ENCODE results near the gene MBNL3. TPM values are rescaled to one million over a fixed set of nuclear protein-coding genes. Genes with fewer than 3 reads are reported as not detected.

Gene MBNL3, protein sequence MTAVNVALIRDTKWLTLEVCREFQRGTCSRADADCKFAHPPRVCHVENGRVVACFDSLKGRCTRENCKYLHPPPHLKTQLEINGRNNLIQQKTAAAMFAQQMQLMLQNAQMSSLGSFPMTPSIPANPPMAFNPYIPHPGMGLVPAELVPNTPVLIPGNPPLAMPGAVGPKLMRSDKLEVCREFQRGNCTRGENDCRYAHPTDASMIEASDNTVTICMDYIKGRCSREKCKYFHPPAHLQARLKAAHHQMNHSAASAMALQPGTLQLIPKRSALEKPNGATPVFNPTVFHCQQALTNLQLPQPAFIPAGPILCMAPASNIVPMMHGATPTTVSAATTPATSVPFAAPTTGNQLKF
- total RNA-seq (2021) (38.0 and 42.2 TPM in 2 replicates), Bru-seq, nascent RNA (percentile 73 among the genes with signal in this experiment), BruChase-seq, experiment 1, labeled RNA remaining after a 2-hour chase (percentile 69 among the genes with signal in this experiment), BruChase-seq, experiment 2, labeled RNA remaining after a 6-hour chase (percentile 77 among the genes with signal in this experiment)
- long read RNA-seq, partial matches to known transcripts, result 3 of 22 reads
- long read RNA-seq, other reads (novel, unspliced or antisense), result 18 of 22 reads

DNA sequence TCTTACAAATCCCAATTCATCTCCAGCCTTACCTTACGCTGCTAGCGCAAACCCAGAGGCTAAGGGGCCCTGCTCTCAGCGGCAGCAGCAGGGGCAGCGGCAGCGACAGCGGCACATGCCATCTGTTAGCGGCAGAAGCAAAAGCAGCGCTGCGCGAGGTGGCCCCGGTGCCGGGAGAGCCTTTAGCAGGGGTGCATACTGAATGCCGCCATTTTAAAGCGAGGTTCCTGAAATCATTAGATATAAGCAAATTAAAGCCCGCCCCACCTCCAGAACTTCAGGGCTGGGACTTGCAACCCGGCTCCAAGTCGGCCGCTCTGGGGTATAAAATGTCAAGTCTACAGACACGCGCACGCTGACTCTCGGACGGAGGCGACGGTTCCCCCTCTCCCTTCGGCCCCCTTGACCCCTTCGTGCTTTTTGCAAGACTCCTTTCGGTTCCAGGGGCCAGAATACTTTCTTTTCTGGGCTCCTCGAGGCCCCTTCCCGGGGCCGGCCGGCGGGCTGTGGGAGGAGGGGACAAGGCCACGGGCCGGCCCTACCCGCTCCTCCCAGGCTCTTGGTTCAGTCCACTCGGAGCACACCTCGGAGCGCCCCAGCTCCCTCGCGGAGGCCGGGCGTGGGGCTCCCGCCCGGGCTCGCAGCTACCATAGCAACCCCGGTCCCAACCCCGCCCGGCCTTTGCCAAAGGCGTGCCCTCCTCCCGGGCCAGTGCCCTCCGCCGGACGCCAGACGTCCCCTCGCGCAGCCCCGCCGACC, at the start of gene MBNL3:
Gene MBNL3, minus strand, starts transcription at position 220 of the 759 bp plus-strand sequence. CDS start 49,427 bp downstream, outside the sequence.
- intact Hi-C loops (cut with micrococcal nuclease; ENCODE audit: unreplicated experiment), result loop anchor here (10.0 kb wide), 2 partner anchors 194 to 264 kb away; no protein-coding TSS in a partner anchor
- CTCF ChIA-PET, result no interaction called here
- no peak for TF ChIP-seq EZH2 (IDR thresholded peaks at IDR 0.05; ENCODE audit: borderline replicate concordance, low read depth, low read length, poor library complexity, severe bottlenecking)

DNA sequence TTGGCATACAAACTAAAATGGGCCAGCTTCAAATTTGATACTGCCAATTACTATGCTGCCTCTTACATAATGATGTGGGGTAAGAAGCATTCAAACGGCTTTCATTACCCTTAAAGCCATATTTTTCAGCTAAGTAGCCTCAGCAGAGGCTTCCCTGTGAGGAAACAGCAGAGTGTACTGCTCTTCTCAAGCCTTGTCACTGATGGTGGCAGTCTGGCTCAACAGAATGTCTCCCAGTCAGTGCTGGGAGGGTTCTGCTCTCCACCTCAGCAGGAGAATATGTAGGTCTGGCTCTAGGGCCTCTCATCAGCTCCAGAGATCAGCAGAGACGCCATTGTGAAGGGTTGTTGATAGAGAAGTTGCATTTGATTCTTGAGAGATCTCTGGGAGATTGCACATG, 44.6 kb upstream of the MBNL3 start:
- ChIA-PET POLR2A (ENCODE audit: low non-redundant PET) (no interaction called here), CTCF (no interaction called here)
- no peaks in the 10 kb centered on the region for H3K9me3 ChIP-seq (ENCODE audit: low read depth, low read length, poor library complexity, severe bottlenecking)
- H3K27me3 ChIP-seq (replicated peaks; ENCODE audit: insufficient read depth, low read depth, low read length, poor library complexity), result peaks cover 3% of the 10 kb centered on the region
- TF ChIP-seq, protein P1, sequence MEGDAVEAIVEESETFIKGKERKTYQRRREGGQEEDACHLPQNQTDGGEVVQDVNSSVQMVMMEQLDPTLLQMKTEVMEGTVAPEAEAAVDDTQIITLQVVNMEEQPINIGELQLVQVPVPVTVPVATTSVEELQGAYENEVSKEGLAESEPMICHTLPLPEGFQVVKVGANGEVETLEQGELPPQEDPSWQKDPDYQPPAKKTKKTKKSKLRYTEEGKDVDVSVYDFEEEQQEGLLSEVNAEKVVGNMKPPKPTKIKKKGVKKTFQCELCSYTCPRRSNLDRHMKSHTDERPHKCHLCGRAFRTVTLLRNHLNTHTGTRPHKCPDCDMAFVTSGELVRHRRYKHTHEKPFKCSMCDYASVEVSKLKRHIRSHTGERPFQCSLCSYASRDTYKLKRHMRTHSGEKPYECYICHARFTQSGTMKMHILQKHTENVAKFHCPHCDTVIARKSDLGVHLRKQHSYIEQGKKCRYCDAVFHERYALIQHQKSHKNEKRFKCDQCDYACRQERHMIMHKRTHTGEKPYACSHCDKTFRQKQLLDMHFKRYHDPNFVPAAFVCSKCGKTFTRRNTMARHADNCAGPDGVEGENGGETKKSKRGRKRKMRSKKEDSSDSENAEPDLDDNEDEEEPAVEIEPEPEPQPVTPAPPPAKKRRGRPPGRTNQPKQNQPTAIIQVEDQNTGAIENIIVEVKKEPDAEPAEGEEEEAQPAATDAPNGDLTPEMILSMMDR (conservative IDR thresholded peaks at IDR 0.05; ENCODE audit: low read depth, low read length), result no peak
- no peak for TF ChIP-seq EZH2 (IDR thresholded peaks at IDR 0.05; ENCODE audit: borderline replicate concordance, low read depth, low read length, poor library complexity, severe bottlenecking)
- H3K27ac ChIP-seq (ENCODE audit: low read depth, low read length, poor library complexity, severe bottlenecking), result no peak overlapping the region
- DNase-seq (ENCODE audit: low spot score), result no peak
- H3K4me1 ChIP-seq (ENCODE audit: insufficient read depth, low read length, poor library complexity, severe bottlenecking), result no peaks in the 10 kb centered on the region
- intact Hi-C loops (cut with micrococcal nuclease; ENCODE audit: unreplicated experiment), result no loop called here
- no peak overlapping the region for H3K4me3 ChIP-seq (ENCODE audit: low read depth, low read length, poor library complexity, severe bottlenecking)
- no peaks in the 10 kb centered on the region for H3K36me3 ChIP-seq (ENCODE audit: insufficient read depth, low read length, poor library complexity, severe bottlenecking)
- BruUV-seq (replicated peaks), result no TSS peak

More for the DNA sequence above, at the start of gene MBNL3:
- no peaks in the 10 kb centered on the region for H3K36me3 ChIP-seq (ENCODE audit: insufficient read depth, low read length, poor library complexity, severe bottlenecking)
- H3K4me3 ChIP-seq (ENCODE audit: low read depth, low read length, poor library complexity, severe bottlenecking), result peak within 1 kb of the TSS; percentile 57
- DNase-seq (ENCODE audit: low spot score), result peak; percentile 76
- H3K27me3 ChIP-seq (replicated peaks; ENCODE audit: insufficient read depth, low read depth, low read length, poor library complexity), result no peaks in the 10 kb centered on the region
- no TSS peak for BruUV-seq (replicated peaks)
- no peaks in the 10 kb centered on the region for H3K4me1 ChIP-seq (ENCODE audit: insufficient read depth, low read length, poor library complexity, severe bottlenecking)
- peak within 1 kb of the TSS; percentile 90 for H3K27ac ChIP-seq (ENCODE audit: low read depth, low read length, poor library complexity, severe bottlenecking)
- H3K9me3 ChIP-seq (ENCODE audit: low read depth, low read length, poor library complexity, severe bottlenecking), result no peaks in the 10 kb centered on the region
- POLR2A ChIA-PET (ENCODE audit: low non-redundant PET), result no interaction called here

DNA sequence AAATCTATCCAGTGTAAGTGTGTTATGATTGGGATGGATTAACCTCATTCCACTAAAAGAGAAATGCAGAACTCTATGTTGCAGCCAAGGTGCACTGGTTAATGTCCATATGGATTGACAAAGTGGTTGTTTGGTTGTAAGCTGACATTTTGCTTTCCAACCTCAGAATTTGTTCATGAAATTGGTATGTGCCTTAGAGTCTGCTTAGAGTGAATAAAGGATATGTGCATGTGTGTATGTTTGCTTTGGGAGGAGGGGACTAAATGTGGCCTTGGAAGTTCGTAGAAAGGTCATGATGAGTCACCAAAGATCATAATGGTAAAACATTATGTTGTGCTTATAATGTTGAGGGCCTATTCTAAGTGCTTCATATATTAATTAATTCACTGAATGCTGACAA, 44.1 kb upstream of the MBNL3 start:
- Histone ChIP-seq H3K4me3 (ENCODE audit: low read depth, low read length, poor library complexity, severe bottlenecking) (no peak overlapping the region), H3K36me3 (ENCODE audit: insufficient read depth, low read length, poor library complexity, severe bottlenecking) (no peaks in the 10 kb centered on the region), H3K27ac (ENCODE audit: low read depth, low read length, poor library complexity, severe bottlenecking) (no peak overlapping the region), H3K27me3 (replicated peaks; ENCODE audit: insufficient read depth, low read depth, low read length, poor library complexity) (peaks cover 3% of the 10 kb centered on the region), H3K4me1 (ENCODE audit: insufficient read depth, low read length, poor library complexity, severe bottlenecking) (no peaks in the 10 kb centered on the region), H3K9me3 (ENCODE audit: low read depth, low read length, poor library complexity, severe bottlenecking) (no peaks in the 10 kb centered on the region)
- no TSS peak for BruUV-seq (replicated peaks)
- TF ChIP-seq EZH2 (IDR thresholded peaks at IDR 0.05; ENCODE audit: borderline replicate concordance, low read depth, low read length, poor library complexity, severe bottlenecking), result no peak
- TF ChIP-seq, protein P1 (conservative IDR thresholded peaks at IDR 0.05; ENCODE audit: low read depth, low read length), result no peak
- ChIA-PET POLR2A (ENCODE audit: low non-redundant PET) (no interaction called here), CTCF (no interaction called here)
- DNase-seq (ENCODE audit: low spot score), result no peak
- intact Hi-C loops (cut with micrococcal nuclease; ENCODE audit: unreplicated experiment), result no loop called here
